GM19452 (cell line): Measurements from ENCODE around the gene UBLCP1.
"Not testable (repeated sequence)": the region's sequence is repeated elsewhere in the genome, so short reads cannot be mapped to it uniquely, and the experiment has no call there.

Source experiments
- ATAC-seq: cut with Tn5 transposase; IDR thresholded peaks from one replicate; pipeline ENCODE4 v1.9.1; 2021; ENCODE audit not compliant: unreplicated experiment

UBLCP1 gene, protein sequence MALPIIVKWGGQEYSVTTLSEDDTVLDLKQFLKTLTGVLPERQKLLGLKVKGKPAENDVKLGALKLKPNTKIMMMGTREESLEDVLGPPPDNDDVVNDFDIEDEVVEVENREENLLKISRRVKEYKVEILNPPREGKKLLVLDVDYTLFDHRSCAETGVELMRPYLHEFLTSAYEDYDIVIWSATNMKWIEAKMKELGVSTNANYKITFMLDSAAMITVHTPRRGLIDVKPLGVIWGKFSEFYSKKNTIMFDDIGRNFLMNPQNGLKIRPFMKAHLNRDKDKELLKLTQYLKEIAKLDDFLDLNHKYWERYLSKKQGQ

DNA sequence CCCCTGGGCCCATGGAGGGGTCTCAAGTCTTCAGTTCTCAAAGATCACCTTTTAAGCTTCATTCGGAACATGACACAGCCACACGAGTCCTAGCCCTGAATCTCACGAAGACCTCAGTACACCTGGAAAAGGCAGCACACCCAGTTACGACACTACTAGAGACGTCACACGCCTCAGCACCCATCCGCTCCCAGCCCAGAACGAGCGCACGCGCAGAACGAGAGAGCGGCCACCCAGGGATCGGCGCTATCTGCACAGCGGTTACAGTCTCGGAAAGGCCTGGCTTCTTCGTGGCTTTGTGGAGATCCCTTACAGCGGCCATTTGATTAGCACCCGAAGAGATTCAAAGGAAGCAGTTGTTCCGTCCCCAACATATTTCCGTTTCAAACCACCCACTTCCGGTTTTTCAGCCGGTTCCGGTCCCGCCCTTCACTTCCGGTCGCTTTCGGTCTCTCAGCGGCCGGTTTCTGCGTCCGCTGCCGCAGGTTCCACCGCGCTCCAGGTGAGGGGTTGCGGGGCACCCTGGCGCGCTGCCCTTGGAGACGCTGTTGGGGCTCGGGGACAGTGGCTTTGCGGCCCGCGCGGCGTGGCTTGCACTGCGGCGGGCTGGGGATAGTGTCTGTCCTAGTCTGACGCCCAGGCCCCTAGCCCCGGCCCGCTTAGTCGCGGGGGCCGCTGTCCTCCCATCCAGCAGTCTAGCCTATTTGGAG is at the start of gene UBLCP1:
Gene UBLCP1, plus strand, starts transcription at position 432 of the 710 bp plus-strand sequence. CDS start 5,626 bp downstream, outside the sequence.
- ATAC-seq: peak; percentile 91

DNA sequence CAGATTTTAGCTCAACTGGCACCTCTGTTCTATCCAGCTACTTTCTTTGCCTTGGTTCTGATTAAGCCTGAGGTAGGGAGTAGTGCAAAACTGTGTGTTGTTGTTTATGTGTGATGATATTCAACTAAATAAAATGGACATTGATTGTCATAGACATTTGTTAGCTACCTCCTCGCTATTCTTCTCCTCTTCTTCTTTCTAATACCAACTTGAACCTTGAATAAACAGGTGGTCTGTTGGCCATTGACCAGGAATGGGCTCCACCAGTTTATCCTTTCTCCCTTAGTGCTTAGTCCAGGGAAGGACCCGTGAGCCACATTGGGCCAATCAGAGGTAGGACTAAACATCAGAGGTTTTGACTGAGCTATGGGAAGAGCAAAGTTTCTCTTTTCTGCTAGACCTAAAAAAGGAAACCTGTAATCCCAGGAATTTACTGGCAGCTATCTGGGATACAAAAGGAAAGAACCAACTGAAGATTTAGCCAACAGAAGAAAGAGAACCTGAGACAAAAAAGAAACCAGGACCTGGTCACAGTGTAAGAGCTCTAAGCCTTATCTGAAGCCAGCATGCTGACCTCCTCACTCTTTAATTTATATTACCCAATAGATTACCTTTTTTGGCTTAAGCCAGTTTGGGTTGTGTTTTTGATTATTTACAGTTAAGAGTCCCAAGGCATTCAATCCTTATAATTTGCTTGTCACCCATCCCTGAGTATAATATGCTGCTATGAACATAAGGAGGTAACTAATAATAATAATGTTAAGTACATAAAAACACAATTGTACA is 48.4 kb upstream of the UBLCP1 start:
- no peak for ATAC-seq

DNA sequence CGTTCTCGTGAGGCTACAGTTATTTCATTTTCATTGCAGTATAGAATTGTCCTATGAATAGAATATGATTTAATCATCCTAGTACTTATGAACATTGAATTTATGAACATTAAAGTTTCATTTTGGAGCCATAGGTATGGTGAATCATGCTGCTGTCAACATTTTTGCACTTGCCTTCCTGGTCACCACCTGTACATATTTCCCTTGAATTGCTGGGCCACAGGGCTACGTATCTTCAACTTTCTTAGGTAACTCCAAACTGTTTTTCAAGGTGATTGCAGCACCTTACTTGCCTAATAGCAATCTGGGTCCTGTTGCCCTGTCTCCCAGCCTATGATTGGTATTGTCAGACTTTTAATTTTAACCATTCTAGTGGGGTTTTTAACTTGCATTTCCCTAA is 47.2 kb upstream of the UBLCP1 start:
- no peak for ATAC-seq

DNA sequence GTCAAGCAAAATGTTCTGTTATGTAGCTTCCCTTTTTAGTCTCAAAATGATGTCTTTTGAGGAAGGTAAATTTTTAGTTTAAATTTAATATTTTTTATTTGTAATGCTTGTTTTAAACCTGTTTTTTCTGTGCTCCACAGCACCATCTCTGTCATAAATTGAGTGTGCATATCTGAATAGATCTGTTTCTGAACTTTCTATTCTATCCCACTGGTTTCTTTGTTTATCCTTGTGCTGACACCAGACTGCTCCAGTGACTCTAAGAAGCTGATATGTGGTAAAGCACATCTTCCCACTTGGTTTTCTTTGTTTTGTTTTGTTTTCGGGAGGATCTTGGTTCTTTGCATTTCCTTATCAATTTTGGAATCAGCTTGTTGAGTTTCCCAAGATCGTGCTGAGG is 46.6 kb upstream of the UBLCP1 start:
- ATAC-seq: no peak

DNA sequence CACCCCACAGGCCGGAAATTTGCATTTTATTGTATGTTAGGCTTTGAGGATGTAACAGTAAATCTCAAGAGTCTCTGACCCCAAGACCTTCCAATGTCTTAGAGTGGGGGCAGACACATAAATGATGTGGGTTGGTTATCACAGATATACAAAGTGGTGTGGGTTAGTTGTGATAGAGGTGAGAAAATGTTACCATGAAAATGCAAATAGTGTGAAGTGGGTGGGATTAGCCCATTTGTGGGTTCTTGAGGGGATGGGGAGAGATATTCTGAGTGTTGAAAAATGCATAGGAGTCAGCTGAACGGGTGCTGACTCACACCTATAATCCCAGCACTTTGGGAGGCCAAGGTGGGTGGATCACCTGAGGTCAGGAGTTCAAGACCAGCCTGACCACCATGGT is 45.9 kb upstream of the UBLCP1 start:
- no peak for ATAC-seq

DNA sequence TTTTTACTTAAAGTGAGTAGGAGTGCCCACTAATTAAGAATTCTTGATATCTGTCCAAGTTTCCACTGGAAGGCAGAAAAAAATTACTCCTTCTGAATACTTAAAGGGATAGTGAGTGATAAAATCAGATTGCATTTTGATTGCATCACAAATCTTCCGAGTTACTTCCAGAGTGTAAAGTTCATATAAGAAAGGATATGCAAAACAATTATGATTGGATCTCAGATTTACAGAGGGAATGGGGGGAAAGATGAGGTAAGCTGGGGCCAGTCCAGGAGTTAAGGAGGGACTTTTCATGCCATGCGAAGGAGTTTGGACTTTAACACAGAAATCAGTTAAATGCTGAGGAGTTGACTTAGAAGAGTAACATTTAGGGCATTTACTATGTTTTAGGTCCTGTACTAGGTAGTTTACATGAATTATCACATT is 44.5 kb upstream of the UBLCP1 start:
- ATAC-seq: no peak

DNA sequence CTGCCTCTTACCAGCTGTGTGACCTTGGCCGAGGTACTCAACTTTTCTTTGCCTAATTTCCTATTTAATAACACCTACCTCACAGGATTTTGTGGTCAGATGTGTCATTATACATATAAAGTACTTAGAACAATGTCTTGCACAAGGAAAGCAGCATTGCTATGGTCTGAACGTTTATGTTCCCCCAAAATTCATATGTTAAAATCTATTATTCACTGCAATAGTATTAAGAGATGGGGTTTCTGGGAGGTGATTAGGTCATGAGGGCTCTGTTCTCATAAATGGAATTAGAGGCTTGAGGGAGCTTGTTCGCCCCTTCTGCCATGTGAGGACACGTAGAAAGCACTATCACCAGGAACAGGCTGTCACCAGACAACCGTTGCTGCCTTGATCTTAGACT is 42.9 kb upstream of the UBLCP1 start:
- no peak for ATAC-seq

DNA sequence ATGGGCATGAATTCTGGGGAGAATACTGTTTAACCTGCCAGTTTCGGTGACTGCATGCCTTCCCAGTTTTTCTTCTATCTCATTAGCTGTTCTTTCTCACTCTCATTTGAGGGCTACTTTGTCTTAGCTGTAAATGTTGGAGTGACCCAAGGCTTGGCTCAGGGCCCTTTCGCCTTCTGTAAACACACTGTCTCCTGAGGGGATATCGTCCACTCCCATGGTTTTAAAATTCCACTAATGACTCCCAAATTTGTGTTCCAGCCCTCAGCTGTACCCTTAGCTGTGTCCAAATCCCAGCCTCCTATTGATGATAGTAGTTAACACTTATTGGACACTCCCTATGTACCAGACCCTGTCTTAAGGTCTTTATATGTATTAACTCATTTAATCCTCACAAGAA is 39.6 kb upstream of the UBLCP1 start:
- ATAC-seq: no peak

DNA sequence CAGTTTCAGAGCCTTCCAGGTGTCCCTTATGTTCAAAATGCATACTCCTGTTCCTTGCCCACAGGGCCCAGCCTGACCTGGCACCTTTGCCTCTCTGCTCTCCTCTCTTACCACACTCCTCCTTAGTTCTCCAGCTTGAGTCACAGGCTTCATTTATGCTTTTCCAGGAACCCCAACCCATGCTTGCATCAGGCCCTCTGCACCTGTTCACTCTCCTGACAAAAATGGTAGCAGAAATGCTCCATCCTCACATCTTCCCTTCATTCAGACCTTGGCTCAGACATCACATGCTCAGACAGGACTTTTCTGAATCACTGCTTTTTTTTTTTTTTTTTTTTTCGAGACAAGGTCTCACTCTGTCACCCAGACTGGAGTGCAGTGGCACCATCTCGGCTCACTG is 38.6 kb upstream of the UBLCP1 start:
- ATAC-seq: no peak

DNA sequence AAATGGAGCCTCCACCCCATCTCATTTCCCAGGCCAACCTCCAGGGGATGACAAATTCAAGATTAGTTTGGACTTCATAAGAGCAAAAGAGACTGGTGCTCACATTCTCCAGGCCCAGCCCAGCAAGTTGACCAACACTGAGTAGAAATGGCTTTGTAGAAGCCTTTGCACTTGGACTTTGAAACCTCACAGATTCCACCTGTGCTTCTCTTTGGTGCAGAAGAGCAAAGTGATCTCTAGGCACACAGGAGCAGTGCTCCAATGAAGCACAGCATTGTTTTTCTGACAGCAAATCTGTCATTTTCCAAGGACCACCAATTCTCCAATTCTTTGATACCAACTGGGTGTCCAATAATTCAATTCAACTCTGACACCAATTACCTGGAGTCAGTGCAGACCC is 36.6 kb upstream of the UBLCP1 start:
- no peak for ATAC-seq

DNA sequence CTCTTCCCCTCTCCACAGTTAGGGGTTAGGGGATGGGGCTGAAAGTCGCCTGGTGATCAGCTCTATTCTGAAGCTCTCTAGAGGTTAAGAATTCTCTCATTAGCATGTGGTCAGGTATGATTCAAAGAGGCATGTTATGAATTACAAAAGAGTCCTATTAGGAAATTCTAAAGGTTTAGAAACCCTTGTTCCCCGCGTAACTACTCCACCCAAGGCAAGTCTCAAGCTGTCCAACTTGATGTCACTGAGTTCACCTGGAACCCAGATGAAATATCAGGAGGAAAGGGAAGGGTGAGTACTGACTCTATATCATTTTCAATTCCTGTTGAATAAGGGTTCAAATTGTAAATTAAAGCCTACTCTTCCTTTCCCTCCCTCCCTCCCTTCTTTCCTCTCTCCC is 35.6 kb upstream of the UBLCP1 start:
- no peak for ATAC-seq

DNA sequence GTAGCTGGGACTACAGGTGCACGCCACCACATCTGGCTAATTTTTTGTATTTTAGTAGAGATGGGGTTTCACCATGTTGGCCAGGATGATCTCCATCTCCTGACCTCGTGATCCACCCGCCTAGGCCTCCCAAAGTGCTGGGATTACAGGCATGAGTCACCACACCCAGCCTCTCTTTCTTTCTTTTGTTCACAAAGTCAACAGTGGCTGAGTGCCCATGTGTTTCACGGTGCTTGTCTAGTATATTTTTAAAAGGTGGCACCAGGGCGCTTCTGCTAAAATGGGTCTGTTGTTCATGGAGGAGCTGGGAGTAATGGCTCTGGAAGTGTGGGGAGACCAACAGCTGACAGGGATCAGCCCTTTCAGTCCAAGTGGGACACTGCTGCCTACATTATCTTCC is 35.0 kb upstream of the UBLCP1 start:
- ATAC-seq: not testable (repeated sequence)

DNA sequence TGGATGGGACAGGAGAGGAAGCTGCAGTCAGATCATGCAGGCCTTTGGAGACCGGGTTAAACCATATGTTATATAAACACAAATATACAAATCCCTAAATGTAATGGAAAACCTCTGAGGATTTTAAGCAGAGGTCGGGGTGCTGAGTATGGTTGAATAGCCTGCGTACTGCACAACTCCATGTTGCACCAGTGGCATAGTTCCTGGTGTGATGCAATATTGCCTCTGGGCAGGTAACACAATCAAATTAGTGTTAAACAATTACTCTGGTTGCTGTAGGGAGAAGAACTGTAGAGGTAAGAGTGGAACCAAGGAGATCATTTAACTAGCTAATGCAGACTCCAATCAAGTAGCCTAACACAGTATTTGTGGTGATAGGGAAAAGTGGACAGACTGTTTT is 32.4 kb upstream of the UBLCP1 start:
- no peak for ATAC-seq

DNA sequence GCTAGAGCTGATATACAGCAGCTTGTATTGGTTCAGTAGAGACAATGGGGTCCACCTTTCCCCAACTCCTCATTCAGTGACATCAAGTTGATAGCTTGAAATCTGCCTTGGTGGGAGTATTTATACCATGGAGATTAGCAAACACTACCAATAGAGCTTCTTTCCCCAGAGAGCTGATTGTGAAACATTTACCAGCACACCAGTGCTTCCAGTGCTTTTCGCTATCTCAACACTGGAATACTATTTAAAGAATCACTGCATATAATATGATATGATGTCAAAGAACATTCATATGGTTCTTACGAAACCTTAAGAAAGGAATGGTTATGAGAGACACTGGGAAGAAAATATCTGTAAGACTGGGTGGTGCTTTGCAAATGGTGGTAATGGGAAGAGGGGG is 31.9 kb upstream of the UBLCP1 start:
- no peak for ATAC-seq

DNA sequence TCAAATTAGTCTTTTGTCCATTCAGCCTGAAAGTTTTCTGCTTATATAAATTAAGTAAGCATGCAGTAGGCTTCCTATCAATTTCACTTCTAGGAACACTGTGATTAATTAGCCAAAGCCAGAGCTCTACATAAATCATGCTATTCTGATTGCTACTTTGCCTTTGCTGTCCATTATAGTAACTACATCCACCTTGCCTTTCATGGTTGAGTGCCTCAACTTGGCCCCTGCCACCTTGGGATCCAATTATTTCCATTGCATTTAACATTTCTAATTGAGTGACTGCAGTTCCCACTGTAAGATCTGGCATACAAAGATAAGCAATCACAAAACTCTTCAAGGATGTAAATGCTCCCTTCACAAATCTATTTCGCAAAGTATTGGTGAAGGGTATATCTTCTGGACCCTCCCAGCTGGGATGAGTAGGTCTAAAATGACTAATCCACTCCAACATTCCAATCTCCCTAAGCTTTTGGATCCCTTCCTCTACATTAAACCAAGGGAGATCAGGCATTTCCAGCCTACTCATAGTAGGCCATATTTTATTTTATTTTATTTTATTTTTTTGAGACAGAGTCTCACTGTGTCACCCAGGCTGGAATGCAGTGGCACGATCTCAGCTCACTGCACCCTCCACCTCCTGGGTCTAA is 27.1 kb upstream of the UBLCP1 start:
- not testable (repeated sequence) for ATAC-seq

DNA sequence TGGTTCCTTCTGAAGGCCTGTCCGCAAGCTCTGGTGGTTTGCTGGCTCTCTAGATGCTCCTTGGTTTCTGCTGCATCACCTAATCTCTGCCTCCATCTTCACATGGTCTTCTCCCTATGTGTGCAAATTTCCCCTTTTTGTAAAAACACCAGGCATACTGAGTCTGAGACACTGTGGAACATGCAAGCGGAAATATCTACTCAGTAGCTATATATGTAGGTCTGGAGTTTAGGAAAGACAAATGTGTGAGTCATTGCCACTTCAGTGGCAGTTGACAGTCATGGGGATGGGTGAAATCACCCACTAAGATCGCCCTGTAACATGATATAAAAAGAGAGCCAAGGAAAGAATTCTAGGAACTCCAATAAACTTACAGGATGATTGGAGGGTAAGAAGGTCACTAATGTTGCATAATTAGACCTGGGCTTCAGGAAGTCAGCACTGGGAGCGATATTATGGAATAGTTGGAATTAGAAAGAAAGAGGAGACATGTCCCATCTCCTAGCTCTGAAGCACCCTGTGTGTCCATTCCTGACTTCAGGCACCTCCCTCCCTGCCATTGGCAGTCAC is 22.7 kb upstream of the UBLCP1 start:
- ATAC-seq: no peak

DNA sequence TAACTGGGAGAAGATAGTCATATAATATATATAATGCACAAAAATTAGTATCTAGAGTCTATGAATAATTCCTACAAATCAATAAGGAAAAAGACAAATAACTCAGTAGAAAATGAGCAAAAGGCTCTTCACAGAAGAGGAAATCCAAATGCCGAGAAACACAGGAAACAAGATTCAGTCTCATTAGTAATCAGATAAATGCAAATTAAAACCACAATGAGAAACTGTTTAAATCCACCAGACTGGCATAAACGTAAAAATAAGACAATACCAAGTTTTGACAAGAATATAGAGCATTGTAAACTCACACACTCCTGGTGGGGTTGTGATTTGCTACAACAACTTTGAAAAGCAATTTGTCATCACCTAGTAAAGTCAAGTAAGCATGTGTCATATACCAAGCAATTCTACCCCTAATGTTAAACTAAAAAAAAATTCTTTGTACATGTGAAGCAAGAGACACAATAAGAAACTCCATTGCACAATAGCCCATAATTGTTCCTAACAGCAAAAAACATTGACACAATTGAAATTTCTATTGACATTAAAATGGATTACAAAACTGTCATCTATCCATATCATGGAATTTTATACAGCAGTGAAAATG is 21.0 kb upstream of the UBLCP1 start:
- no peak for ATAC-seq

DNA sequence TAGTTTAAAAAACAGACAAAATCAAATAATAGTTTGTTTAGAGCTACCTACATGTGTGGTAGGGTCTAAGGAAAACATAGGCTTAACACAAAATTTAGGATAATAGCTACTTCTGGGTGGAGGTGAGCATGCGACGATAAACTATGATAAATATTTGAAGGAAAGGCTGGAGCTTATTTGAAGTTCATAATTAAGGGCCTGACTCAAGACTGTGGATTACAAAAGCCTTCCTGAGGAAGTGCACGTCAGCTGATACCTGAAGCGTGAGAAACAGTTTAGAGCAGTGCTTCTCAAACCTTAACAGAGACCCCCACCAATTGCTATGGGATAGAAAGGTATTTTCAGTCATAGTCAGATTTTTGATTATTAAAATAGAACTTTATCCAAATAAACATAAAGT is 20.4 kb upstream of the UBLCP1 start:
- ATAC-seq: no peak

DNA sequence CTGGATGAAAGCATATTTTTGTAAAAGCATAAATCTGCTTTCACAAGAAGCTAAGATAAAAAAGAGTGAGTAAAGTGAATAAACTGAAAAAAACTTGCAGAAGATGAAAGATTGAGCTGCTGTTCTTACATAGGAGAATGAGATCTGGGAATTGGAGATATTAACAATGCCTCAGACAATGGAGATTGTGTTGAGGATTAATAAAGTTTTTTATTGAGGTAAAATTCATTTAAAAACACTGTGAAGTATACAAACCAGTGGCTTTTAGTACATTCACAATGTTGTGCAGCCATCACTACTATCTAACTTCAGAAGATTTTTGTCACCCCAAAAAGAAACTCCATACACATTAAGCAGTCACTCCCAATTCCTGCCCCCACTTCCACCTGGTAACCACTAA is 19.7 kb upstream of the UBLCP1 start:
- ATAC-seq: no peak

DNA sequence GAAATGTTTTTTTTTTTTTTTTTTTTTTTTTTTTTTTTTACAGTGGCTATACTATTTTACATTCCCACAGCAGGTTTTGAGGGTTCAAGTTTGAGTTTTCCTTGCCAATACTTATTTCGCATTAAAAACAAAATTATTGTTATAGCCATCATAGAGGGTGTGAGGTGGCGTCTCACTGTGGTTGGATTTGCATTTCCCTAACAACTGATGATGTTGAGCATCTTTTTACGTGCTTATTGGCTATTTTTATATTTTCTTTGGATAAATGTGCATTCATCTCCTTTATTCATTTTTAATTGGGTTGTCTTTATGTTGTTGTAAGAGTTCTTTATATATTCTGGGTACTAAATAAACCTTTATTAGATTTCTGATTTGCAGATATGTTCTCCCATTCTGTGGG is 18.9 kb upstream of the UBLCP1 start:
- no peak for ATAC-seq

DNA sequence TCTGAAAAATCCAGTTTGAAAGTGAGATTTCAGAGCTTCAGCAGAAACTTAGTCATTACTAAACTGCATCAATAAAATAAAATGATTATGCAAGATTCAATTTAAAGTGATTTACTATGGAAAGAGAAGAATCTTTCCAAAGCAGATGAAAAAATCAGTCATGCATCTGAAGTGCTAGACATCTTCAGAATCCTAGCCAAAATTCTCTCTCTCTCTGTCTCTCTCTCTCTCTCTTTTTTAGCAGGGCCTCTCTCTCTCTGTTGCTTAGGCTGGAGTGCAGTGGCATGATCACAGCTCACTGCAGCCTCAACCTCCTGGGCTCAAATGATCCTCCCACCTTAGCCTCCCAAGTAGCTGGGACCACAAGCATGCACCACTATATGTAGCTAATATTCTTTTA is 18.2 kb upstream of the UBLCP1 start:
- no peak for ATAC-seq
